Activated T-cell treated with anti-CD3 and anti-CD28 coated beads, Interleukin-2, amount 50 U/mL, for 4 hours (primary cell): ENCODE results near the gene ACKR4. TPM values are rescaled to one million over a fixed set of nuclear protein-coding genes. Genes with fewer than 3 reads are reported as not detected.
"Not testable (repeated sequence)": the region's sequence is repeated elsewhere in the genome, so short reads cannot be mapped to it uniquely, and the experiment has no call there.

Source experiments
- ATAC-seq, 2 donors: fragments of 200-7000 bp; cut with Tn5 transposase; one replicate each; pipeline ENCODE4 v1.10.0; 2021
- DNase-seq: peaks from one replicate; pipeline ENCODE4 v3.0.0-alpha.2; 2020
- H3K27me3 Mint-ChIP-seq: one replicate; pipeline ENCODE4 v1.8.0; 2021; ENCODE audit warnings: low read depth, mixed read lengths
- H3K36me3 Mint-ChIP-seq: one replicate; pipeline ENCODE4 v1.8.0; 2022; ENCODE audit warnings: mixed read lengths; ENCODE audit not compliant: insufficient read depth
- H3K4me1 Mint-ChIP-seq: one replicate; pipeline ENCODE4 v1.8.0; 2021; ENCODE audit warnings: low read depth, mixed read lengths
- H3K4me3 Mint-ChIP-seq: one replicate; pipeline ENCODE4 v1.8.0; 2021; ENCODE audit warnings: mild to moderate bottlenecking, moderate library complexity, mixed read lengths
- H3K9me3 Mint-ChIP-seq: one replicate; pipeline ENCODE4 v1.8.0; 2021; ENCODE audit warnings: mixed read lengths
- total RNA-seq, 3 donors: library from RNA; stranded (reverse); gene quantifications; one replicate each; pipeline ENCODE4 v1.2.1, GENCODE V29; 2021

The ACKR4 gene
- total RNA-seq, 3 donors from 2014 or later, result not detected

GRCh38 chr3:132606085-132606484 lies 9.0 kb downstream of the ACKR4 start:
- no peaks in the 10 kb centered on the region for H3K27me3 Mint-ChIP-seq
- H3K36me3 Mint-ChIP-seq, result peaks cover 68% of the 10 kb centered on the region
- ATAC-seq (no peak), DNase-seq (no peak)
- peaks cover 8% of the 10 kb centered on the region for H3K9me3 Mint-ChIP-seq
- H3K4me1 Mint-ChIP-seq, result no peaks in the 10 kb centered on the region
- no peak overlapping the region for H3K4me3 Mint-ChIP-seq

GRCh38 chr3:132606620-132607019 lies 9.6 kb downstream of the ACKR4 start:
- DNase-seq, ATAC-seq, H3K4me3 Mint-ChIP-seq, H3K9me3 Mint-ChIP-seq, H3K27me3 Mint-ChIP-seq, H3K4me1 Mint-ChIP-seq: not testable (repeated sequence)
- peaks cover 72% of the 10 kb centered on the region for H3K36me3 Mint-ChIP-seq

DNA sequence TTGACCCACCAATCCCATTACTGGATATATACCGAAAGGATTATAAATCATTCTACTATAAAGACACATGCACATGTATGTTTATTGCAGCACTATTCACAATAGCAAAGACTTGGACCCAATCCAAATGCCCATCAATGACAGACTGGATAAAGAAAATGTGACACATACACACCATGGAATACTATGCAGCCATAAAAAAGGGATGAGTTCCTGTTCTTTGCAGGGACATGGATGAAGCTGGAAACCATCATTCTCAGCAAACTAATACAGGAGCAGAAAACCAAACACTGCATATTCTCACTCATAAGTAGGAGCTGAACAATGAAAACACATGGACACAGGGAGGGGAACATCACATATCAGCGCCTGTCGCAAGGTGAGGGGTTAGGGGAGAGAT lies 18.2 kb downstream of the ACKR4 start:
- not testable (repeated sequence) for H3K27me3 Mint-ChIP-seq, DNase-seq, ATAC-seq, H3K9me3 Mint-ChIP-seq, H3K4me1 Mint-ChIP-seq, H3K4me3 Mint-ChIP-seq
- H3K36me3 Mint-ChIP-seq, result peaks cover 43% of the 10 kb centered on the region

DNA sequence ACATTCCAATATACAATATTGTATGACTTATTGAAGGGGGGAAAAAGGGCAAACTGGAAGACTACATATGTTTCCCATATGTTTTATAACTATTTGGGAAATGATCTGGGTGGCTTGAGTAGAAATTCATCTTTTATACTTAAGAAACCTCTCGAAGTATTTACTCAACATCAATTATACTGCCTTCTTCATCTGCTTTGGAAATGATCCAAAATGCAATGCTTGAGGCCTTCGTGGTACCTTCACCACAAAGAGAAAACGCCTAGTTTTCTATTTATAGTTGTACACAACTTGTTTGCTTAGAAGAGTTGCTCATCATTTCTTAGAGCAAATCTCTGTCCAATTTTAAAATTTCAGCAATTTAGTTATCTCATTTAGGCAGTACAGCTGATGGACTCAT lies 18.8 kb downstream of the ACKR4 start:
- H3K36me3 Mint-ChIP-seq, result peaks cover 42% of the 10 kb centered on the region
- H3K9me3 Mint-ChIP-seq, result no peaks in the 10 kb centered on the region
- H3K27me3 Mint-ChIP-seq, result no peaks in the 10 kb centered on the region
- H3K4me1 Mint-ChIP-seq, result no peaks in the 10 kb centered on the region
- ATAC-seq, result no peak
- no peak overlapping the region for H3K4me3 Mint-ChIP-seq
- no peak for DNase-seq

DNA sequence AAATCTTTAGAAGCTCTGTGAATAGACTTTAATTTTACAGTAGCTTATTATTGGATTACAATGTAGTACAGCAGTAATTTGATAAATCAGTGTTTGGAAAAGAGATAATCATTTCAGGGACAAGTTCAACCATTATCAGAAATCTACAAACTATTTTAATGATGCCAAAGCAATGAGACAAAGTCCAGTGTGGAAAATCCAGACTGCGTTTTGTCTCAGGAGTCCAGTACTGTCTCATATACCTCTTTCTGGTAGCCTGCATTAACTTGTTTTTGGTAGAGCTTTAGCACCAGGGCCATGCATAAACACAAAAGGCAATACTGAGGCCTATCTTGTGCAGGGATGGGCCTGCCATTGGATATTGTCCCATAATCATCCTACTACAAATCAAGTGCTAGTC lies 19.7 kb downstream of the ACKR4 start:
- Mint-ChIP-seq H3K36me3 (peaks cover 40% of the 10 kb centered on the region), H3K9me3 (no peaks in the 10 kb centered on the region), H3K4me3 (no peak overlapping the region)

GRCh38 chr3:132622148-132622547 lies 25.1 kb downstream of the ACKR4 start:
- ATAC-seq, result no peak
- H3K36me3 Mint-ChIP-seq, result peaks cover 26% of the 10 kb centered on the region
- DNase-seq, result no peak
- H3K4me1 Mint-ChIP-seq, result peaks cover 3% of the 10 kb centered on the region
- no peaks in the 10 kb centered on the region for H3K27me3 Mint-ChIP-seq
- no peaks in the 10 kb centered on the region for H3K9me3 Mint-ChIP-seq
- H3K4me3 Mint-ChIP-seq, result no peak overlapping the region

More for the DNA sequence above, 19.7 kb downstream of the ACKR4 start:
- H3K4me1 Mint-ChIP-seq, result no peaks in the 10 kb centered on the region
- ATAC-seq (no peak), DNase-seq (no peak)
- H3K27me3 Mint-ChIP-seq, result no peaks in the 10 kb centered on the region

- ATAC-seq, result no peak
- Mint-ChIP-seq H3K36me3 (peaks cover 21% of the 10 kb centered on the region), H3K4me3 (no peak overlapping the region), H3K27me3 (no peaks in the 10 kb centered on the region), H3K9me3 (no peaks in the 10 kb centered on the region), H3K4me1 (peaks cover 3% of the 10 kb centered on the region)
- DNase-seq, result no peak
These were observed 25.7 kb downstream of the ACKR4 start for GRCh38 chr3:132622761-132623160.

DNA sequence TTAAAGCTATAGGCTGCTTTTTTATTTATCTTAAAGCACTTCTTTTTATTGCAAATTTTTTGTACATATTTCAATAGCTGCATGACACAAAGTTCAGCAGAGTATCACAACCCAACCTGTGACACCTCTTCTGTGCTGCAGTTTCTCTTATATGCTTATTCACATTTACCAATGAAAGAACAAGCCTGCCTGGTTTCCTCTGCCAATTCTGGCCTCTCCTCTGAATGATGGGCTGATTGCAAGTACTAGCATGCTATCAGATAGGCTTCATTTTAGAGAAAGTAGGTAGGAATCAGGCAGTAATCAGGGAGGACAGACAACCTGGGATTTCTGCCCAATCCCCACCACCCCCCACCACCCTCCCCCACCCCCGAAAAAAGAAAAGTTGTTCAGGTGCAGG lies 26.6 kb downstream of the ACKR4 start:
- H3K9me3 Mint-ChIP-seq, result no peaks in the 10 kb centered on the region
- no peaks in the 10 kb centered on the region for H3K27me3 Mint-ChIP-seq
- peaks cover 25% of the 10 kb centered on the region for H3K36me3 Mint-ChIP-seq
- H3K4me3 Mint-ChIP-seq, result no peak overlapping the region
- DNase-seq (no peak), ATAC-seq (no peak)
- peaks cover 3% of the 10 kb centered on the region for H3K4me1 Mint-ChIP-seq

- no peaks in the 10 kb centered on the region for H3K27me3 Mint-ChIP-seq
- ATAC-seq (no peak), DNase-seq (no peak)
- H3K9me3 Mint-ChIP-seq, result no peaks in the 10 kb centered on the region
- peaks cover 4% of the 10 kb centered on the region for H3K4me1 Mint-ChIP-seq
- no peak overlapping the region for H3K4me3 Mint-ChIP-seq
- peaks cover 25% of the 10 kb centered on the region for H3K36me3 Mint-ChIP-seq
These were observed 27.7 kb downstream of the ACKR4 start for GRCh38 chr3:132624790-132625189.

DNA sequence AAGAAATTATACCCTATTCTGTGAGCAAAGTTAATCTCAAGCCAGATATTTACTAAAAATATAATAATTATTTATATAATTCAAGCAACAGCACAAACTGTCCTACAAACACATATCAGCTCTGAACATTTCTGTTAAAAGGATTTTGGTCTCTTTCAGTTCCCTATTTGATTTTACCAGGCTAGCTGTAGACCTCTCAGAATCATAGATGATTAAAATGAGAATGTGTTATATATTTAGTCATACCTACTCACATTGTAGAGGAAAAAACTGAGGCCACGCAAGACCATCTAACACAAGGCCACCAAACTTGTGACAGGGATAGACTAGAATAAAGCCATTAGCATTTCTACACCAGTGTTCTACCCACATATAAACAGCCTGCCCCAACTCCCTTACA lies 28.5 kb downstream of the ACKR4 start:
- Mint-ChIP-seq H3K36me3 (peaks cover 25% of the 10 kb centered on the region), H3K4me1 (peaks cover 7% of the 10 kb centered on the region), H3K9me3 (no peaks in the 10 kb centered on the region), H3K27me3 (no peaks in the 10 kb centered on the region), H3K4me3 (no peak overlapping the region)
- DNase-seq (no peak), ATAC-seq (no peak)

DNA sequence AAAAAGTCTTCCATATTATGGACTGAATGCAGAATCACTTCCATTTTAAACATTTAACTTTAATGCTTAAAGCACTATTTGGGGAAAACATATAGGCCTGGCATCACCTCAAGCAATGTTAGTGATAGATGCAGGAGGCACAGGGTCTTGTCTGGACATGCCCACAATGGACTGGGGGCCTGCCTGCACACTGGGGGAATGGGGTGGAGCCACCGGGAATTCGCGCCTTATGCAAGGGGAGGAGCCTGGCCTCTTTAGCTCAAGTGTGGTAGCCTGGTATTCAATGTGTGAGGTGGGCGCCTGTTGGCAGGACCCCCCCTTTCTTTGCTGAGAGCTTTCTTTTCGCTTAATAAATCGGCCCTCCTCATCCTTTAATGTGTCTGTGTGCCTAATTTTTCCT lies 29.9 kb downstream of the ACKR4 start:
- DNase-seq (no peak), ATAC-seq (no peak)
- no peaks in the 10 kb centered on the region for H3K27me3 Mint-ChIP-seq
- no peaks in the 10 kb centered on the region for H3K9me3 Mint-ChIP-seq
- no peak overlapping the region for H3K4me3 Mint-ChIP-seq
- H3K4me1 Mint-ChIP-seq, result peaks cover 7% of the 10 kb centered on the region
- peaks cover 17% of the 10 kb centered on the region for H3K36me3 Mint-ChIP-seq

GRCh38 chr3:132628157-132628556 lies 31.1 kb downstream of the ACKR4 start:
- Mint-ChIP-seq H3K9me3 (no peaks in the 10 kb centered on the region), H3K4me1 (peaks cover 7% of the 10 kb centered on the region), H3K36me3 (peaks cover 17% of the 10 kb centered on the region), H3K27me3 (no peaks in the 10 kb centered on the region), H3K4me3 (no peak overlapping the region)
- DNase-seq (no peak), ATAC-seq (no peak)

GRCh38 chr3:132629928-132630327 lies 32.9 kb downstream of the ACKR4 start:
- H3K4me3 Mint-ChIP-seq, result no peak overlapping the region
- ATAC-seq, result no peak
- DNase-seq, result no peak

GRCh38 chr3:132630612-132631011 lies 33.5 kb downstream of the ACKR4 start:
- no peak for ATAC-seq
- DNase-seq, result no peak
- H3K9me3 Mint-ChIP-seq, result no peaks in the 10 kb centered on the region
- H3K4me1 Mint-ChIP-seq, result peaks cover 4% of the 10 kb centered on the region
- H3K36me3 Mint-ChIP-seq, result peaks cover 24% of the 10 kb centered on the region
- H3K4me3 Mint-ChIP-seq, result no peak overlapping the region
- no peaks in the 10 kb centered on the region for H3K27me3 Mint-ChIP-seq

More at GRCh38 chr3:132629928-132630327, 32.9 kb downstream of the ACKR4 start:
- H3K36me3 Mint-ChIP-seq, result peaks cover 20% of the 10 kb centered on the region
- peaks cover 6% of the 10 kb centered on the region for H3K4me1 Mint-ChIP-seq
- H3K27me3 Mint-ChIP-seq, result no peaks in the 10 kb centered on the region
- no peaks in the 10 kb centered on the region for H3K9me3 Mint-ChIP-seq

GRCh38 chr3:132635052-132635451 lies 38.0 kb downstream of the ACKR4 start:
- no peak for ATAC-seq
- Mint-ChIP-seq H3K27me3 (no peaks in the 10 kb centered on the region), H3K9me3 (no peaks in the 10 kb centered on the region), H3K4me3 (no peak overlapping the region), H3K4me1 (peaks cover 1% of the 10 kb centered on the region), H3K36me3 (peaks cover 28% of the 10 kb centered on the region)
- no peak for DNase-seq

DNA sequence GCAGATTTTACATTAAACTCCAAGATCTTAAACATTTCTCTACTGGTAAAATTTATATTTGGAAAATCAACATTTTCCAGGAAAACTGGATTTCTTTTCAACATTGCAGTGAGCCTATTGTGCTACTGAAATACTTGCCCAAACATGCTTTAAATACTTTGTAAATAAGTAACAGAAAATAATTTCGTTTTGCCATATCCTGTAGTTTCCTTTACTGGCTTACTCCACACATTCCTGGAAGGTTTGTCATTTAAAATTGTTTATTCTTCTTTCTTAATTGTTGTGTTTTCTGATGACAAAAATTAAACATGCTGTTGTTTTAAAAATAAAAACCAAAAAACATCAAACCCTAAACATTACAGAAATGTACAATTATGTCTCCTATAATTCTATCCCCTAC lies 40.5 kb downstream of the ACKR4 start:
- Mint-ChIP-seq H3K4me3 (no peak overlapping the region), H3K36me3 (peaks cover 33% of the 10 kb centered on the region), H3K27me3 (no peaks in the 10 kb centered on the region), H3K4me1 (no peaks in the 10 kb centered on the region), H3K9me3 (no peaks in the 10 kb centered on the region)
- DNase-seq (no peak), ATAC-seq (no peak)
